PC-9 (cell line): ENCODE results near the gene CEP112. TPM values are rescaled to one million over a fixed set of nuclear protein-coding genes. Genes with fewer than 3 reads are reported as not detected.

Source experiments
- BruUV-seq: library from RNA; stranded (reverse); fragments of 400-500 nt; replicated peaks from 2 replicates; lab custom pipeline; 2021; lab: Mats Ljungman, UMichigan
- CTCF ChIA-PET: fragments of 300-600 bp; sonication (Branson Sonifier 250); formaldehyde crosslinking; loops from one replicate; lab custom pipeline; 2022; ENCODE audit warnings: antibody characterized with exemption; lab: Charles Lee
- POLR2A ChIA-PET: fragments of 300-600 bp; sonication (Branson Sonifier 250); formaldehyde crosslinking; loops from one replicate; lab custom pipeline; 2022; ENCODE audit warnings: antibody characterized with exemption; ENCODE audit not compliant: unreplicated experiment; lab: Charles Lee
- DNase-seq, 2 experiments: peaks; one replicate each; pipeline versions ENCODE4 v3.0.0 to v3.0.0-alpha.2; 2015 to 2022; ENCODE audit warnings: mixed read lengths in 1 of 2
- H2AFZ ChIP-seq: fragments of 200-600 bp; sonication (generic); 2 replicates; pipeline ENCODE4 v1.8.1; 2017; ENCODE audit warnings: antibody characterized with exemption
- H3F3A ChIP-seq: fragments of 200-600 bp; sonication (generic); 2 replicates; pipeline ENCODE4 v1.8.1; 2017; ENCODE audit warnings: antibody characterized with exemption, mild to moderate bottlenecking, low read depth; ENCODE audit not compliant: insufficient read depth
- H3K27ac ChIP-seq: fragments of 200-600 bp; sonication (generic); 2 replicates; pipeline ENCODE4 v1.6.1; 2016; ENCODE audit warnings: mixed run types
- H3K27me3 ChIP-seq: fragments of 200-600 bp; sonication (generic); 2 replicates; pipeline ENCODE4 v1.6.1; 2016; ENCODE audit warnings: low read depth, mixed run types; ENCODE audit not compliant: insufficient read depth
- H3K36me3 ChIP-seq: fragments of 200-600 bp; sonication (generic); 2 replicates; pipeline ENCODE4 v1.6.1; 2016; ENCODE audit warnings: low read depth, mixed run types
- H3K4me1 ChIP-seq: fragments of 200-600 bp; sonication (generic); replicated peaks from 2 replicates; pipeline ENCODE4 v1.6.1; 2016; ENCODE audit warnings: mixed run types; ENCODE audit not compliant: insufficient read depth
- H3K4me2 ChIP-seq: fragments of 200-600 bp; sonication (generic); 2 replicates; pipeline ENCODE4 v1.6.1; 2017; ENCODE audit warnings: mixed run types
- H3K4me3 ChIP-seq: fragments of 200-600 bp; sonication (generic); 2 replicates; pipeline ENCODE4 v1.6.1; 2016; ENCODE audit warnings: mixed run types
- H3K79me2 ChIP-seq: fragments of 200-600 bp; sonication (generic); 2 replicates; pipeline ENCODE4 v1.6.1; 2017; ENCODE audit warnings: low read depth, mixed run types
- H3K9me2 ChIP-seq: fragments of 200-600 bp; sonication (generic); 2 replicates; pipeline ENCODE4 v1.8.1; 2017; ENCODE audit warnings: mild to moderate bottlenecking; ENCODE audit not compliant: insufficient read depth
- H3K9me3 ChIP-seq: fragments of 200-600 bp; sonication (generic); 2 replicates; pipeline ENCODE4 v1.8.1; 2016; ENCODE audit warnings: low read depth; ENCODE audit not compliant: insufficient read depth
- H4K20me1 ChIP-seq: fragments of 200-600 bp; sonication (generic); 2 replicates; pipeline ENCODE4 v1.8.1; 2017; ENCODE audit not compliant: insufficient read depth
- EZH2 ChIP-seq: fragments of 200-600 bp; sonication (generic); IDR thresholded peaks from 2 replicates; pipeline ENCODE4 v1.8.0; 2017; ENCODE audit warnings: antibody characterized with exemption, low read depth
- intact Hi-C: fragments of 100-400 bp; cut with micrococcal nuclease; formaldehyde crosslinking; loops from one replicate; pipeline ENCODE4 v1.10.0; 2022; ENCODE audit not compliant: unreplicated experiment
- total RNA-seq: library from RNA; stranded (reverse); gene quantifications from 2 replicates; pipeline ENCODE4 v1.2.3, GENCODE V29; 2021
- TF ChIP-seq, protein P1 (sequence below): fragments of 200-600 bp; sonication (generic); conservative IDR thresholded peaks from 2 replicates; pipeline ENCODE4 v1.6.1; 2017; ENCODE audit warnings: mixed run types, antibody characterized with exemption, mild to moderate bottlenecking, moderate library complexity

The CEP112 gene
- total RNA-seq, 1 experiment from 2014 or later: 4.3 TPM

DNA sequence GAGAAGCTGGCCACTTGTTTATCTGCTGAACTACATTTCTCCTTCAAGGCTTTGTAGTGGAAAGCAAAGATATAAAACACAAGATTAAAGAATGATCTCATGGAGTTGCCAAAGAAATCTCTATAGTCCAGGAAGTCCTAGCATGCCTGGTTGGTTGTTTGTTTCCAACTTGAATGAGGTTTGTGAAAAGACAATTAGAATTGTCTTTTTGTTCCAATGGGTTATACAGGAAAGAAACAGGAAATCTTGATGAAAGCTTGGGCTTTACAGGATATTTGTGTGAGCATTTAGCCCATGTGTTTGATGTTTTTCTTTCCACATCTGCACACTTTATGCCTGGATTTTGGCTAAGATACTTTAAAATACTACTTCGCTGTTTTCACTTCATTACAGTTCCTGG, 273.4 kb downstream of the CEP112 start:
- no TSS peak for BruUV-seq
- TF ChIP-seq EZH2: no peak
- TF ChIP-seq, protein P1, sequence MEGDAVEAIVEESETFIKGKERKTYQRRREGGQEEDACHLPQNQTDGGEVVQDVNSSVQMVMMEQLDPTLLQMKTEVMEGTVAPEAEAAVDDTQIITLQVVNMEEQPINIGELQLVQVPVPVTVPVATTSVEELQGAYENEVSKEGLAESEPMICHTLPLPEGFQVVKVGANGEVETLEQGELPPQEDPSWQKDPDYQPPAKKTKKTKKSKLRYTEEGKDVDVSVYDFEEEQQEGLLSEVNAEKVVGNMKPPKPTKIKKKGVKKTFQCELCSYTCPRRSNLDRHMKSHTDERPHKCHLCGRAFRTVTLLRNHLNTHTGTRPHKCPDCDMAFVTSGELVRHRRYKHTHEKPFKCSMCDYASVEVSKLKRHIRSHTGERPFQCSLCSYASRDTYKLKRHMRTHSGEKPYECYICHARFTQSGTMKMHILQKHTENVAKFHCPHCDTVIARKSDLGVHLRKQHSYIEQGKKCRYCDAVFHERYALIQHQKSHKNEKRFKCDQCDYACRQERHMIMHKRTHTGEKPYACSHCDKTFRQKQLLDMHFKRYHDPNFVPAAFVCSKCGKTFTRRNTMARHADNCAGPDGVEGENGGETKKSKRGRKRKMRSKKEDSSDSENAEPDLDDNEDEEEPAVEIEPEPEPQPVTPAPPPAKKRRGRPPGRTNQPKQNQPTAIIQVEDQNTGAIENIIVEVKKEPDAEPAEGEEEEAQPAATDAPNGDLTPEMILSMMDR: no peak
- no peak overlapping the region for H3K27ac ChIP-seq
- intact Hi-C loops: no loop called here
- ChIA-PET POLR2A (no interaction called here), CTCF (no interaction called here)
- no peaks in the 10 kb centered on the region for H3K9me2 ChIP-seq
- no peak overlapping the region for H2AFZ ChIP-seq
- no peaks in the 10 kb centered on the region for H3K27me3 ChIP-seq
- no peaks in the 10 kb centered on the region for H3F3A ChIP-seq
- no peaks in the 10 kb centered on the region for H4K20me1 ChIP-seq
- no peaks in the 10 kb centered on the region for H3K36me3 ChIP-seq
- H3K9me3 ChIP-seq: no peaks in the 10 kb centered on the region
- no peaks in the 10 kb centered on the region for H3K4me1 ChIP-seq
- DNase-seq: no peak
- H3K79me2 ChIP-seq: no peaks in the 10 kb centered on the region
- no peak overlapping the region for H3K4me2 ChIP-seq
- no peak overlapping the region for H3K4me3 ChIP-seq

DNA sequence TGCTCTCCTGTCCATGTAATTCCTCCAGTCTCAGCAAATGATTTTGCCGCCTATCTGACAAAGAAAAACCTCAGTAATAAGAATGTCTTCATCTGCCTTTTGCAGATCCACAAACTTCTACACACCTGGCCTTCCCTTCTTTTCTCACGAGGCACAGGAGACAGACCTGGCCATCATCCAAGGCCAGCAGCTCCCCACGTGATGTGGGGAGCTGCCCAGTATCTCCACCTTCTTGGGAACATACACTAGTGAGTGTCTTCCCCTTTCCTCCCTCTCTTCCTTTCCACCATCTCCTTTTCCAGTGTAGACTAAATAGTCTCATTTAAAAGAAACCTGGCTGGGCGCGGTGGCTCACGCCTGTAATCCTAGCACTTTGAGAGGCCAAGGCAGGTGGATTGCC, 274.4 kb downstream of the CEP112 start:
- H3K9me3 ChIP-seq: no peaks in the 10 kb centered on the region
- H3K79me2 ChIP-seq: no peaks in the 10 kb centered on the region
- H3K4me1 ChIP-seq: no peaks in the 10 kb centered on the region
- no peak overlapping the region for H3K27ac ChIP-seq
- no peak overlapping the region for H3K4me2 ChIP-seq
- BruUV-seq: no TSS peak
- intact Hi-C loops: no loop called here
- H3F3A ChIP-seq: no peaks in the 10 kb centered on the region
- H3K36me3 ChIP-seq: no peaks in the 10 kb centered on the region
- TF ChIP-seq, protein P1: no peak
- no peak for TF ChIP-seq EZH2
- no peaks in the 10 kb centered on the region for H3K27me3 ChIP-seq
- no peaks in the 10 kb centered on the region for H4K20me1 ChIP-seq
- H3K9me2 ChIP-seq: no peaks in the 10 kb centered on the region
- H2AFZ ChIP-seq: no peak overlapping the region
- POLR2A ChIA-PET: no interaction called here
- DNase-seq: no peak
- H3K4me3 ChIP-seq: no peak overlapping the region
- CTCF ChIA-PET: no interaction called here

DNA sequence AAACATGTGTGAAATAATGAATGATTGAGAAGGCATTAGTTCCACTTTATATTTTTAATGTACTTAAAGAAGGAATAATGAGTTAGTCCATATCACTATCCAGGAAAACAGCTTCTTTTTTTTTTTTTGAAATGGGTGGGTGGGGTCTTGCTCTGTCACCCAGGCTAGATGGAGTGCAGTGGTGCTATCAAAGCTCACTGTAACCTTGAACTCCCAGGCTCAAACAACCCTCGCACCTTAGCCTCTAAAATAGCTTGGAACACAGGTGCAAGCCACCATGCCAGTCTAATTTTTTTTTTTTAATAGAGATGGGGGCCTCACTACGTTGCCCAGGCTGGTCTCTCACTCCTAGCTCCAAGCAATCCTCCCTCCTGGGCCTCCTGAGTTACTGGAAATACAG, 275.5 kb downstream of the CEP112 start:
- no peak overlapping the region for H3K4me2 ChIP-seq
- H3K36me3 ChIP-seq: no peaks in the 10 kb centered on the region
- H4K20me1 ChIP-seq: no peaks in the 10 kb centered on the region
- ChIA-PET CTCF (interaction anchor here (0.6 kb wide), 1 partner anchor 1390 kb away, joined by 3 read pairs; no protein-coding TSS in a partner anchor), POLR2A (interaction anchor here (0.7 kb wide), 1 partner anchor 20 kb away, joined by 4 read pairs; no protein-coding TSS in a partner anchor)
- no peaks in the 10 kb centered on the region for H3K79me2 ChIP-seq
- no peaks in the 10 kb centered on the region for H3F3A ChIP-seq
- no peak overlapping the region for H3K4me3 ChIP-seq
- no peak overlapping the region for H2AFZ ChIP-seq
- no peaks in the 10 kb centered on the region for H3K27me3 ChIP-seq
- no peaks in the 10 kb centered on the region for H3K9me2 ChIP-seq
- no peak overlapping the region for H3K27ac ChIP-seq
- TF ChIP-seq, protein P1: no peak
- no peak for TF ChIP-seq EZH2
- H3K9me3 ChIP-seq: no peaks in the 10 kb centered on the region
- intact Hi-C loops: no loop called here
- H3K4me1 ChIP-seq: no peaks in the 10 kb centered on the region
- BruUV-seq: no TSS peak
- no peak for DNase-seq
